OCI-LY7 (cell line): Measurements from ENCODE around the gene PREP.

Experiments used
- EZH2phosphoT487 ChIP-seq: fragments of 200-600 bp; sonication (generic); IDR thresholded peaks from 2 replicates; pipeline ENCODE4 v1.6.1; 2018; ENCODE audit warnings: low read depth, borderline replicate concordance, mild to moderate bottlenecking, mixed run types, antibody characterized with exemption, low read length, moderate library complexity, mixed read lengths
- TF ChIP-seq, protein P1 (sequence below): fragments of 200-600 bp; sonication (generic); conservative IDR thresholded peaks from 2 replicates; pipeline ENCODE4 v1.5.1; 2014; ENCODE audit warnings: mild to moderate bottlenecking, antibody characterized with exemption, low read length, moderate library complexity, mixed read lengths

DNA sequence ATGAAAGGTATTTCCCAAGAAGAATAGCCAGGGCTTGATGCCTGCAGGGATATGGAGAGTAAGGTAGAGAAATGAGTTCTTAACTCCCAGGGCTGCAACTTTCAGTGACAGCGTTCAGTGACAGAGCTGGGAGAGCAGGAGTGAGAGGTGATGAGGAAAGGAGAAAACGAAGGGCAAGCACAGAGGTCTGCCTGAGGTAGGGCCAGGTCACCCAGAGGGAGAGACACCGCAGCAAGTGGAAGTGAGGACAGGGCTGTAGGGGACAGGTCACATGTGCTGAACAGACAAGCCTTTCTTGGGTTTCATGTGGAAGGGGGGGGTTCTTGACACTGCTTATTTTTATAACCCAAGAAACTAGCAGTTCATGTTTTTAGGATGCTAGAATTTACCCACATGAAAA, 72.5 kb downstream of the PREP start:
- TF ChIP-seq, protein P1, sequence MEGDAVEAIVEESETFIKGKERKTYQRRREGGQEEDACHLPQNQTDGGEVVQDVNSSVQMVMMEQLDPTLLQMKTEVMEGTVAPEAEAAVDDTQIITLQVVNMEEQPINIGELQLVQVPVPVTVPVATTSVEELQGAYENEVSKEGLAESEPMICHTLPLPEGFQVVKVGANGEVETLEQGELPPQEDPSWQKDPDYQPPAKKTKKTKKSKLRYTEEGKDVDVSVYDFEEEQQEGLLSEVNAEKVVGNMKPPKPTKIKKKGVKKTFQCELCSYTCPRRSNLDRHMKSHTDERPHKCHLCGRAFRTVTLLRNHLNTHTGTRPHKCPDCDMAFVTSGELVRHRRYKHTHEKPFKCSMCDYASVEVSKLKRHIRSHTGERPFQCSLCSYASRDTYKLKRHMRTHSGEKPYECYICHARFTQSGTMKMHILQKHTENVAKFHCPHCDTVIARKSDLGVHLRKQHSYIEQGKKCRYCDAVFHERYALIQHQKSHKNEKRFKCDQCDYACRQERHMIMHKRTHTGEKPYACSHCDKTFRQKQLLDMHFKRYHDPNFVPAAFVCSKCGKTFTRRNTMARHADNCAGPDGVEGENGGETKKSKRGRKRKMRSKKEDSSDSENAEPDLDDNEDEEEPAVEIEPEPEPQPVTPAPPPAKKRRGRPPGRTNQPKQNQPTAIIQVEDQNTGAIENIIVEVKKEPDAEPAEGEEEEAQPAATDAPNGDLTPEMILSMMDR = no peak
- TF ChIP-seq EZH2phosphoT487 = no peak
